GM10248 (cell line): ENCODE data around the gene PRSS33.

ENCODE experiments used
- CTCF ChIA-PET: fragments of 300-600 bp; sonication (Branson Sonifier 250); formaldehyde crosslinking; extraction: SDS; loops from one replicate; lab custom pipeline; 2021; ENCODE audit warnings: antibody characterized with exemption; lab: Yijun Ruan, JAX
- POLR2A ChIA-PET: fragments of 350-650 bp; sonication (Branson Sonifier 250); formaldehyde crosslinking; extraction: SDS; loops from one replicate; lab custom pipeline; 2020; ENCODE audit warnings: antibody characterized with exemption; lab: Yijun Ruan, JAX
- DNase-seq: peaks from one replicate; pipeline ENCODE4 v3.0.0; 2012; ENCODE audit errors: extremely low spot score
- TF ChIP-seq, protein P1 (sequence below): IDR thresholded peaks from 2 replicates; pipeline ENCODE4 v1.5.1; 2012; ENCODE audit warnings: mild to moderate bottlenecking, low read depth; ENCODE audit errors: extremely low read depth, missing control alignments, control extremely low read depth

PRSS33 gene

DNA sequence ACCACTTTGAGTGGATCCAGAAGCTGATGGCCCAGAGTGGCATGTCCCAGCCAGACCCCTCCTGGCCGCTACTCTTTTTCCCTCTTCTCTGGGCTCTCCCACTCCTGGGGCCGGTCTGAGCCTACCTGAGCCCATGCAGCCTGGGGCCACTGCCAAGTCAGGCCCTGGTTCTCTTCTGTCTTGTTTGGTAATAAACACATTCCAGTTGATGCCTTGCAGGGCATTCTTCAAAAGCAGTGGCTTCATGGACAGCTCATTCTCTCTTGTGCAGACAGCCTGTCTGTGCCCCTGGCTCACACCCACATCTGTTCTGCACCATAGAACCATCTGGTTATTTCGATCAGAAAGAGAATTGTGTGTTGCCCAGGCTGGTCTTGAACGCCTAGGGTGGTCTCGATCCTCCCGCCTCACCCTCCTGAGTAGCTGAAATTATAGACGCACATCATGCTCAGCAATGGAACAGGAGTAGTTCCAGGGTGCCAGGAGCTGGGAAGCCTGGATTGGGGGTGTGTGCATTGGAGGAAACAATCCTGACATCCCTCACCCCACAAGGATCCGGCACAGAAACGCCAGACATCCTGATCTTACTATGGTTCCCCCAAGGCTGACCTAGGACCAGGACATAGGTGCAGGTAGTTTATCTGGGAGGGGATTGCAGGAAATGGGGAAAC is 34.3 kb upstream of the PRSS33 start:
- no peak for DNase-seq
- CTCF ChIA-PET: interaction anchor here (1.7 to 4.5 kb wide), 2 partner anchors 11 to 18 kb away, joined by 5 to 18 read pairs; no protein-coding TSS in a partner anchor
- POLR2A ChIA-PET: no interaction called here
- TF ChIP-seq, protein P1, sequence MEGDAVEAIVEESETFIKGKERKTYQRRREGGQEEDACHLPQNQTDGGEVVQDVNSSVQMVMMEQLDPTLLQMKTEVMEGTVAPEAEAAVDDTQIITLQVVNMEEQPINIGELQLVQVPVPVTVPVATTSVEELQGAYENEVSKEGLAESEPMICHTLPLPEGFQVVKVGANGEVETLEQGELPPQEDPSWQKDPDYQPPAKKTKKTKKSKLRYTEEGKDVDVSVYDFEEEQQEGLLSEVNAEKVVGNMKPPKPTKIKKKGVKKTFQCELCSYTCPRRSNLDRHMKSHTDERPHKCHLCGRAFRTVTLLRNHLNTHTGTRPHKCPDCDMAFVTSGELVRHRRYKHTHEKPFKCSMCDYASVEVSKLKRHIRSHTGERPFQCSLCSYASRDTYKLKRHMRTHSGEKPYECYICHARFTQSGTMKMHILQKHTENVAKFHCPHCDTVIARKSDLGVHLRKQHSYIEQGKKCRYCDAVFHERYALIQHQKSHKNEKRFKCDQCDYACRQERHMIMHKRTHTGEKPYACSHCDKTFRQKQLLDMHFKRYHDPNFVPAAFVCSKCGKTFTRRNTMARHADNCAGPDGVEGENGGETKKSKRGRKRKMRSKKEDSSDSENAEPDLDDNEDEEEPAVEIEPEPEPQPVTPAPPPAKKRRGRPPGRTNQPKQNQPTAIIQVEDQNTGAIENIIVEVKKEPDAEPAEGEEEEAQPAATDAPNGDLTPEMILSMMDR: no peak

DNA sequence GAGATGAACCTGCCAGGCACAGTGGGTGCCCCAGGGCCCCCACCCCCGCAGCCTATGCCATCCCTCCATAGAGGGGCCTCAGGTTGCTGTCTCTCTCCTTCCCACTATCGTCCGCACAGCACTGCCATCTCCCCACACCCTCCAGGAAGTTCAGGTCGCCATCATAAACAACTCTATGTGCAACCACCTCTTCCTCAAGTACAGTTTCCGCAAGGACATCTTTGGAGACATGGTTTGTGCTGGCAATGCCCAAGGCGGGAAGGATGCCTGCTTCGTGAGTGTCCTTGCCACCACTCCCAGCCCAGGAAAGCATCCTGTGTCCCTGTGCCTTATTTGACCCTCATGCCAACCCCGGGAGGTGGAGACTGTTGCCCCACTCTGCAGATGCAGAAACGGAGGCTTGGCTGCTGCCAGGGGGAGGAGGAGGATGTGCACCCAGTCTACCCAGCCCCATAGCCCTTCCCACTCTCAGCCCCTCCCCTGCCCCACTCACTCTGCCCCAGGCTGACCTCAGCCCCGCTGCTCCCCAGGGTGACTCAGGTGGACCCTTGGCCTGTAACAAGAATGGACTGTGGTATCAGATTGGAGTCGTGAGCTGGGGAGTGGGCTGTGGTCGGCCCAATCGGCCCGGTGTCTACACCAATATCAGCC is 33.6 kb upstream of the PRSS33 start:
- DNase-seq: no peak
- ChIA-PET CTCF (interaction anchor here (1.7 to 4.5 kb wide), 2 partner anchors 10 to 18 kb away, joined by 5 to 18 read pairs; no protein-coding TSS in a partner anchor), POLR2A (no interaction called here)
- TF ChIP-seq, protein P1: no peak

DNA sequence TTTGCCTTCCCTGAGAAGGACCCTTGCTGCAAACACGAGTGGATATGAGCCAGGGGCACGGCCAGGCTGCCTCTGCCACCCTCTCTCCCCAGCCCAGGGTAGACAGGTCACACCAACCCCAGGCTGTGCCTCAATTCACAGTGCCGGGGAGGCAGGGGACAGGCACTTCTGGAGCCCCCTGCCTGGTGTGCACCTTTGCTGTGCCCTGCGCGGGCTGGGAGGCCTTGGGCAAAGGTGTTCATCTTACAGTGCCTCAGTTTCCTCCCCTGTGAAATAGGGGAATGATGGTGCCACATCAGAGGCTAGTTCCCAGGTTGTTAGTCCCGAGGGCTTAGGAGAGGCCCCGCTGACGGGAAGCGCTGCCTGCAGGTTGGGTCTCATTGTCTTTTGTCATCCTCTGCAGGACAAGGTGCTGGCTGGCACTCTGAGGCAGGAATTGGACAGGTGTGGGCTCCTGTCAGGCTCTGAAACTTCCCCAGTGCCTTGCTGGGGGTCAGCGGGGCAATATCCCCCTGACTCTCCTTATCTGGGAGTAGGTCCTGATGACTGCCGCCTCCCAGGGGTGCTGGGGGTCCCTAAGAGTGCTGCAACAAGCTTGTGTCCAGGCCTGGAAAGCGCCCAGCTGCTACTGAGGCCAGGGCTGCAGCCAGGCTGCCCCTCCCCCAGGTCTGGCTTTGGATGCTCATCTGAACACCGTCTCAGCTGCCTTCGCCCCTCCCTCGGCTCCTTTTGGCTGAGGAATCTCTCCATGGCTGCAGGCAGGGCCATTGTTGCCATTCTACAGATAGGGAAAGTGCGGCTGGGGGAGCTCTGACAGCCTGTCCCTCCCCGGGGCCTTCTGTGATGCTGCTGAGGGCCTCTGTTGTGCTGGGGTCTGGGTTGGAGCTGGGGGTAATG is 32.8 kb upstream of the PRSS33 start:
- DNase-seq: no peak
- TF ChIP-seq, protein P1: no peak
- POLR2A ChIA-PET: no interaction called here
- CTCF ChIA-PET: interaction anchor here (4.5 kb wide), 1 partner anchor 19 kb away, joined by 18 read pairs; no protein-coding TSS in a partner anchor

DNA sequence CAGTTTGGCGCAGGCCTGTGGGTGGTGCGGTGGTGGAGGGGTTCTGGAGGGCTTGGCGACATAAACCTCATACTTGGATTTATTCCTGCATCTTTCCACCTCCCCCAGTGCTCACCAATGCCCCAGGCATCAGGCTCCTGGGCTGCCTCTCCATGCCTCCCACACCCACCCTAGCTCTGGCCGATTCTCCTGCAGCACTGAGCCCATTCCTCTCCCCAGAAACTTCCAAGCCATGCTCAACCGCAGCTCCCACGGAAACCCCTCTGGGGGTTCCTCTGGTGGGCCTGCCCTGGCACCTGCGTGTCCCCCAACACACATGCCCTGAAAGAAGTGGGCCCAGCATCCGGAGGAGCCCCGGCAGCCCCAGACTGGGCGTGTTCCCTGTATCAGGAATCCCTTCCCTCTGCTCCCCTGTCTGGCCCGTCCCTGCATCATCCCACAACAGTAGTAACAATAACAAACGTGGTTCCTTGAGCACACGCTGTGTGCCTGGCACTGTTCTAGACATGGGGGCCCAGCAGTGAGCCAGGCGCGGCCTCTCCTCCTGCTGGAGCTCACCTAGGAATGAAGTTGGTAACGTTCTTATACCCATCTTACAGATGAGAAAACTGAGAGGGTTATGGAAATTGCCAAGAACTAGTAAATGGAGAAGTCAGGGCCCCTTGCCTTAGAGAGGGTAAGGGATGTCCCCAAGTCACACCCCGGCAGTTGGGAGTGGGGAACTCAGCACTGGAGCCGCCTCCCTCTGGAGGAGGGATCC is 32.0 kb upstream of the PRSS33 start:
- TF ChIP-seq, protein P1: no peak
- ChIA-PET CTCF (no interaction called here), POLR2A (no interaction called here)
- DNase-seq: no peak

DNA sequence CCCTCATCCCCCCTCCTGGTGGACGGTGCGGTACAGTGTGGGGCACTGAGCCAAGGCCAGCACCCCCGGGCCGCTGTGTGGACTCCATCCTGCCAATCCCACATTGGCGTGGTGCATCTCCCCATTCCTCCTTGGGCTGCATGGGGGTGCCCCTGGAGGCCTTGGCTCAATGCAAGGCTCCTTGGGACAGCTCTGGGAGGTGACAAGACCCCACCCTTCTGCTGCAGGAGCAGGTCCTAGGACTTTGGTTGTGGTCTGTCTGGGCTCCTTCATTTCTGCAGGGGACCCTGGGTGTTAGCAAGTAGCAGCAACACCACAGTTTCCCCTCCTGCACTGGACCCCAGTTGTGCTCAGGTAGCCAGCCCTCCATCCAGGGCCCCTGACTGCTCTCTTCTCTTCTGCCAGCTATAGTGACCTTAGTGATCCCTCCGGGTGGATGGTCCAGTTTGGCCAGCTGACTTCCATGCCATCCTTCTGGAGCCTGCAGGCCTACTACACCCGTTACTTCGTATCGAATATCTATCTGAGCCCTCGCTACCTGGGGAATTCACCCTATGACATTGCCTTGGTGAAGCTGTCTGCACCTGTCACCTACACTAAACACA is 31.0 kb upstream of the PRSS33 start:
- TF ChIP-seq, protein P1: no peak
- ChIA-PET POLR2A (no interaction called here), CTCF (no interaction called here)
- DNase-seq: no peak
